ENCODE measurements around the gene KIF4A.
"Not testable (repeated sequence)": the region's sequence is repeated elsewhere in the genome, so short reads cannot be mapped to it uniquely, and the experiment has no call there.

Gene KIF4A

GRCh38 chrX:70322784-70323183 lies 32.9 kb downstream of the KIF4A start:
- Histone ChIP-seq H4K20me1 (ENCODE audit: insufficient read depth) (no peaks in the 10 kb centered on the region), H3K9ac (no peak overlapping the region), H3K27me3 (ENCODE audit: insufficient read depth, low read depth) (no peaks in the 10 kb centered on the region), H3K4me3 (IDR thresholded peaks at IDR 0.05; ENCODE audit: insufficient read depth, low read depth, low read length) (no peak overlapping the region), H3K36me3 (ENCODE audit: insufficient read depth) (no peaks in the 10 kb centered on the region), H3K27ac (no peak overlapping the region), H3K4me1 (ENCODE audit: low read depth, poor library complexity, severe bottlenecking) (no peaks in the 10 kb centered on the region), H3K79me2 (ENCODE audit: insufficient read depth, low read depth) (no peaks in the 10 kb centered on the region), H2AFZ (ENCODE audit: low read depth) (no peak overlapping the region), H3K4me2 (no peak overlapping the region)
- TF ChIP-seq CTCF (conservative IDR thresholded peaks at IDR 0.05; ENCODE audit: low read depth, low read length) = no peak

- H3K4me1 ChIP-seq (ENCODE audit: low read depth, poor library complexity, severe bottlenecking); H4K20me1 ChIP-seq (ENCODE audit: insufficient read depth); H3K27me3 ChIP-seq (ENCODE audit: insufficient read depth, low read depth); H3K27ac ChIP-seq; H3K4me2 ChIP-seq; H3K9ac ChIP-seq; H3K36me3 ChIP-seq (ENCODE audit: insufficient read depth); H3K79me2 ChIP-seq (ENCODE audit: insufficient read depth, low read depth); H3K4me3 ChIP-seq (IDR thresholded peaks at IDR 0.05; ENCODE audit: insufficient read depth, low read depth, low read length); H2AFZ ChIP-seq (ENCODE audit: low read depth): not testable (repeated sequence)
Observed at GRCh38 chrX:70323628-70324027, 33.7 kb downstream of the KIF4A start.

- H2AFZ ChIP-seq (ENCODE audit: low read depth) = no peak overlapping the region
- H3K4me2 ChIP-seq = no peak overlapping the region
- no peaks in the 10 kb centered on the region for H3K36me3 ChIP-seq (ENCODE audit: insufficient read depth)
- H3K9ac ChIP-seq = no peak overlapping the region
- H3K4me1 ChIP-seq (ENCODE audit: low read depth, poor library complexity, severe bottlenecking) = no peaks in the 10 kb centered on the region
- H3K27ac ChIP-seq = no peak overlapping the region
- no peaks in the 10 kb centered on the region for H3K79me2 ChIP-seq (ENCODE audit: insufficient read depth, low read depth)
- TF ChIP-seq CTCF (conservative IDR thresholded peaks at IDR 0.05; ENCODE audit: low read depth, low read length) = no peak
- H3K4me3 ChIP-seq (IDR thresholded peaks at IDR 0.05; ENCODE audit: insufficient read depth, low read depth, low read length) = no peak overlapping the region
- no peaks in the 10 kb centered on the region for H4K20me1 ChIP-seq (ENCODE audit: insufficient read depth)
- no peaks in the 10 kb centered on the region for H3K27me3 ChIP-seq (ENCODE audit: insufficient read depth, low read depth)
Observed at GRCh38 chrX:70324326-70324725, 34.4 kb downstream of the KIF4A start.

- Histone ChIP-seq H3K27me3 (ENCODE audit: insufficient read depth, low read depth) (no peaks in the 10 kb centered on the region), H3K36me3 (ENCODE audit: insufficient read depth) (no peaks in the 10 kb centered on the region), H3K4me3 (IDR thresholded peaks at IDR 0.05; ENCODE audit: insufficient read depth, low read depth, low read length) (no peak overlapping the region), H3K27ac (no peak overlapping the region), H2AFZ (ENCODE audit: low read depth) (no peak overlapping the region), H3K4me1 (ENCODE audit: low read depth, poor library complexity, severe bottlenecking) (peaks cover 4% of the 10 kb centered on the region), H3K79me2 (ENCODE audit: insufficient read depth, low read depth) (no peaks in the 10 kb centered on the region), H3K4me2 (no peak overlapping the region), H4K20me1 (ENCODE audit: insufficient read depth) (no peaks in the 10 kb centered on the region), H3K9ac (no peak overlapping the region)
- TF ChIP-seq CTCF (conservative IDR thresholded peaks at IDR 0.05; ENCODE audit: low read depth, low read length) = no peak
Observed at GRCh38 chrX:70331161-70331560, 41.3 kb downstream of the KIF4A start.

- H3K27ac ChIP-seq = no peak overlapping the region
- H3K4me3 ChIP-seq (IDR thresholded peaks at IDR 0.05; ENCODE audit: insufficient read depth, low read depth, low read length) = no peak overlapping the region
- no peaks in the 10 kb centered on the region for H3K79me2 ChIP-seq (ENCODE audit: insufficient read depth, low read depth)
- H3K27me3 ChIP-seq (ENCODE audit: insufficient read depth, low read depth) = no peaks in the 10 kb centered on the region
- H2AFZ ChIP-seq (ENCODE audit: low read depth) = no peak overlapping the region
- no peaks in the 10 kb centered on the region for H4K20me1 ChIP-seq (ENCODE audit: insufficient read depth)
- H3K36me3 ChIP-seq (ENCODE audit: insufficient read depth) = no peaks in the 10 kb centered on the region
- TF ChIP-seq CTCF (conservative IDR thresholded peaks at IDR 0.05; ENCODE audit: low read depth, low read length) = no peak
- H3K4me1 ChIP-seq (ENCODE audit: low read depth, poor library complexity, severe bottlenecking) = peaks cover 17% of the 10 kb centered on the region
- no peak overlapping the region for H3K9ac ChIP-seq
- H3K4me2 ChIP-seq = no peak overlapping the region
Observed at GRCh38 chrX:70332600-70332999, 42.7 kb downstream of the KIF4A start.

All from KMS-11 (cell line).